CD4-positive, alpha-beta T cell (primary cell): ENCODE measurements around the gene KLHDC8B. TPM values are rescaled to one million over a fixed set of nuclear protein-coding genes. Genes with fewer than 3 reads are reported as not detected.
"Not testable (repeated sequence)": the region's sequence is repeated elsewhere in the genome, so short reads cannot be mapped to it uniquely, and the experiment has no call there.

Experiments used
- ATAC-seq: fragments of 200-7000 bp; cut with Tn5 transposase; one replicate; pipeline ENCODE4 v1.10.0; 2022; ENCODE audit warnings: mild to moderate bottlenecking; ENCODE audit not compliant: poor library complexity
- CTCF ChIA-PET: fragments of 350-600 bp; sonication (Branson Sonifier 250); formaldehyde crosslinking; loops from one replicate; lab custom pipeline; 2021; ENCODE audit warnings: antibody characterized with exemption, inconsistent platforms; lab: Charles Lee
- POLR2A ChIA-PET: fragments of 350-600 bp; sonication (Branson Sonifier 250); formaldehyde crosslinking; loops from one replicate; lab custom pipeline; 2021; ENCODE audit warnings: antibody characterized with exemption, inconsistent platforms; lab: Charles Lee
- DNase-seq, 14 experiments: peaks; one replicate each; pipeline ENCODE4 v3.0.0-alpha.2; 2013 to 2020; ENCODE audit warnings: mixed read lengths in 2 of 14
- H3K27ac ChIP-seq, 2 donors: one replicate each; pipeline versions ENCODE4 v1.5.1 to v1.7.0; 2013; ENCODE audit warnings: low read length in 2 of 2, low read depth in 1 of 2, mild to moderate bottlenecking in 1 of 2
- H3K27me3 ChIP-seq, 2 experiments: 1 replicate in 1 of 2; 2 replicates in 1 of 2; pipeline versions ENCODE4 v1.6.1 to v1.7.0; 2013; ENCODE audit warnings: low read length in 2 of 2, control low read depth in 1 of 2, mild to moderate bottlenecking in 1 of 2, moderate library complexity in 1 of 2; ENCODE audit not compliant: insufficient read depth in 2 of 2, control insufficient read depth in 1 of 2
- H3K36me3 ChIP-seq: one replicate; pipeline ENCODE4 v1.6.1; 2013; ENCODE audit warnings: low read length, control low read depth; ENCODE audit not compliant: insufficient read depth
- H3K4me1 ChIP-seq: one replicate; pipeline ENCODE4 v1.6.1; 2013; ENCODE audit warnings: low read length, control low read depth; ENCODE audit not compliant: insufficient read depth
- H3K4me3 ChIP-seq: one replicate; pipeline ENCODE4 v1.5.1; 2013; ENCODE audit warnings: mild to moderate bottlenecking, low read length, moderate library complexity
- H3K9me3 ChIP-seq, 2 experiments: 1 replicate in 1 of 2; 2 replicates in 1 of 2; pipeline versions ENCODE4 v1.6.1 to v1.7.0; 2013; ENCODE audit warnings: low read length in 2 of 2, mild to moderate bottlenecking in 2 of 2, control low read depth in 1 of 2, moderate library complexity in 1 of 2; ENCODE audit not compliant: control insufficient read depth in 1 of 2, insufficient read depth in 1 of 2
- H3K27ac Mint-ChIP-seq: one replicate; pipeline ENCODE4 v1.8.0; 2020; ENCODE audit warnings: mixed read lengths
- H3K27me3 Mint-ChIP-seq: one replicate; pipeline ENCODE4 v1.8.0; 2021; ENCODE audit warnings: mixed read lengths
- H3K36me3 Mint-ChIP-seq: one replicate; pipeline ENCODE4 v1.8.0; 2021; ENCODE audit warnings: low read depth, mixed read lengths
- H3K4me1 Mint-ChIP-seq: one replicate; pipeline ENCODE4 v1.8.0; 2021; ENCODE audit warnings: low read depth, mixed read lengths
- H3K4me3 Mint-ChIP-seq: one replicate; pipeline ENCODE4 v1.8.0; 2020; ENCODE audit warnings: mild to moderate bottlenecking, mixed read lengths
- H3K9me3 Mint-ChIP-seq: one replicate; pipeline ENCODE4 v1.8.0; 2020; ENCODE audit warnings: mixed read lengths
- intact Hi-C, 2 experiments: fragments of 100-400 bp; cut with DNase I in 1 of 2; cut with micrococcal nuclease in 1 of 2; formaldehyde crosslinking; loops; one replicate each; pipeline versions ENCODE4 v1.15.1 to v1.9.0; 2023 to 2025; cut with DNase I, micrococcal nuclease
- total RNA-seq, 174 experiments: library from RNA in 2 of 174; stranded (reverse) in 2 of 174; gene quantifications; one replicate each; pipeline ENCODE4 v1.2.3 and lab custom pipeline; 2021 to 2026
- TF ChIP-seq, protein P1 (sequence below): fragments of 200-600 bp; IDR thresholded peaks from one replicate; pipeline ENCODE4 v1.8.0; 2022; ENCODE audit warnings: antibody characterized with exemption, mild to moderate bottlenecking

Gene KLHDC8B
- total RNA-seq, 2 experiments from 2014 or later: 1.2 to 1.6 TPM

DNA sequence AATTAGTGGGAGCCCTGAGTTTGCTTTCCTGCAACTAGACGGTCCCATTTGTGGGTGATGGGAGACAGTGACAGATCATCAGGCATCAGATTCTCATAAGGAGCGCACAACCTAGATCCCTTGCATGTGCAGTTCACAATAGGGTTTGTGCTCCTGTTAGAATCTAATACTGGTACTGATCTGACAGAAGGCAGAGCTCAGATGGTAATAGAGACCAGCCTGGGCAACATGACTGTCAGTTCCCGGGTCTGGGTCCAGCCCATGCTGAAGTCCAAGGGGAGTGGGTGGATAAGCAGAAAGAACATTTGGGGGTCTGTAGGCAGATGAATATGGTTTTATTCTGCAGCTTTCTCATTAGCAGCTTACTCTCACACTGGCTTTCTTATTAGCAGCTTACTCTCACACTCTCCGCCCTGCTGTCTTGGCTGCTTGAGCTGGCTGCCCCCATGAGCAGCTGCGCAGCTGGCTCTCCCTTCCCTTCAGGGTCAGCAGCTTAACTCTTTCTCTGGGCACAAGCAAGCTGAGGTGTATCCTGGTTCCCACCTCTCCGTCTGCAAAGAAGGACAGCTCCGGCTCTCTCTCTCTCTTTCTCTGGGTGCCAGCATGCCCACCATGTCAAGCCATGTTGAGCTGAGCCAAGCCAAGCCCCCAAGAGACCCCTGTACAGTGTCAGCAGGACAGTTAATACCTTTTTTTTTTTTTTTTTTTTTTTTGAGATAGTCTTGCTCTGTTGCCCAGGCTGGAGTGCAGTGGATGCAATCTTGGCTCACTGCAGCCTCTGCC lies 46.5 kb downstream of the KLHDC8B start:
- Mint-ChIP-seq H3K9me3 (no peaks in the 10 kb centered on the region), H3K4me1 (no peaks in the 10 kb centered on the region), H3K36me3 (no peaks in the 10 kb centered on the region), H3K27me3 (peaks cover 6% of the 10 kb centered on the region), H3K27ac (no peak overlapping the region), H3K4me3 (no peak overlapping the region)
- intact Hi-C loops: no loop called here
- Histone ChIP-seq H3K27ac (no peak overlapping the region), H3K4me1 (no peaks in the 10 kb centered on the region), H3K36me3 (no peaks in the 10 kb centered on the region), H3K9me3 (peaks cover 0 to 15% of the 10 kb centered on the region in 2 experiments), H3K27me3 (peaks cover 0 to 3% of the 10 kb centered on the region in 2 experiments), H3K4me3 (no peak overlapping the region)
- TF ChIP-seq, protein P1, sequence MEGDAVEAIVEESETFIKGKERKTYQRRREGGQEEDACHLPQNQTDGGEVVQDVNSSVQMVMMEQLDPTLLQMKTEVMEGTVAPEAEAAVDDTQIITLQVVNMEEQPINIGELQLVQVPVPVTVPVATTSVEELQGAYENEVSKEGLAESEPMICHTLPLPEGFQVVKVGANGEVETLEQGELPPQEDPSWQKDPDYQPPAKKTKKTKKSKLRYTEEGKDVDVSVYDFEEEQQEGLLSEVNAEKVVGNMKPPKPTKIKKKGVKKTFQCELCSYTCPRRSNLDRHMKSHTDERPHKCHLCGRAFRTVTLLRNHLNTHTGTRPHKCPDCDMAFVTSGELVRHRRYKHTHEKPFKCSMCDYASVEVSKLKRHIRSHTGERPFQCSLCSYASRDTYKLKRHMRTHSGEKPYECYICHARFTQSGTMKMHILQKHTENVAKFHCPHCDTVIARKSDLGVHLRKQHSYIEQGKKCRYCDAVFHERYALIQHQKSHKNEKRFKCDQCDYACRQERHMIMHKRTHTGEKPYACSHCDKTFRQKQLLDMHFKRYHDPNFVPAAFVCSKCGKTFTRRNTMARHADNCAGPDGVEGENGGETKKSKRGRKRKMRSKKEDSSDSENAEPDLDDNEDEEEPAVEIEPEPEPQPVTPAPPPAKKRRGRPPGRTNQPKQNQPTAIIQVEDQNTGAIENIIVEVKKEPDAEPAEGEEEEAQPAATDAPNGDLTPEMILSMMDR: no peak
- ChIA-PET CTCF (no interaction called here), POLR2A (no interaction called here)
- DNase-seq (no peak), ATAC-seq (no peak)

DNA sequence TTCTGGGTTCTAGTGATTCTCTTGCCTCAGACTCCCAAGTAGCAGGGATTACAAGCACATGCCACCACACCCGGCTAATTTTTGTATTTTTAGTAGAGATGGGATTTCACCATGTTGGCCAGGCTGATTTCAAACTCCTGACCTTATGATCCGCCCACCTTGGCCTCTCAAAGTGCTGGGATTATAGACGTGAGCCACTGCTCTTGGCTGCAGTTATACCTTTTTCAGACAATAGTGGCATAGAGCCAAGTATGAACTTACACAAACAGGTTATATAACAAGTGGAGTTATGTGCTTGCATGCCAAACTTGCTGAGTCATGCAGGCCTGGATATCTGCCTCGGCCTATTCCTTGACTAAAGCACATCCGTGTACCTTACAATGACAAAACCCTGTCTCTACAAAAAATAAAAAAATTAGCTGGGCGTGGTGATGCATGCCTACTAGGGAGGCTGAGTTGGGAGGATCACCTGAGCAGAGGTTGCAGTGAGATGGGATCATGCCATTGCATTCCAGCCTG lies 47.1 kb downstream of the KLHDC8B start:
- H3K36me3 Mint-ChIP-seq, H3K4me3 Mint-ChIP-seq, DNase-seq: not testable (repeated sequence)

DNA sequence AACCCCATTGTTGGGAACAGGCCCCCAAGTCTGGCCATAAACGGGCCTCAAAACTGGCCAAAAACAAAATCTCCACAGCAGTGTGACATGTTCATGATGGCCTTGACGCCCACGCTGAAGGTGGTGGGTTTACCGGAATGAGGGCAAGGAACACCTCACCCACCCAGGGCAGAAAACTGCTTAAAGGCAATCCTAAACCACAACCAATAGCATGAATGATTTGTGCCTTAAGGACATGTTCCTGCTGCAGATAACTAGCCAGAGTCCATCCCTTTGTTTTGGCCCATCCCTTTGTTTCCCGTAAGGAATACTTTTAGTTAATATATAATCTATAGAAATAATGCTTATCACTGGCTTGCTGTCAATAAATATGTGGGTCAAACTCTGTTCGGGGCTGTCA lies 47.7 kb downstream of the KLHDC8B start:
- Histone ChIP-seq H3K27me3 (peaks cover 0 to 3% of the 10 kb centered on the region in 2 experiments), H3K27ac (no peak overlapping the region), H3K4me3 (no peak overlapping the region), H3K4me1 (no peaks in the 10 kb centered on the region), H3K9me3 (peaks cover 0 to 9% of the 10 kb centered on the region in 2 experiments), H3K36me3 (no peaks in the 10 kb centered on the region)
- Mint-ChIP-seq H3K27me3 (peaks cover 9% of the 10 kb centered on the region), H3K4me3 (no peak overlapping the region), H3K9me3 (no peaks in the 10 kb centered on the region), H3K36me3 (no peaks in the 10 kb centered on the region), H3K4me1 (no peaks in the 10 kb centered on the region), H3K27ac (no peak overlapping the region)
- CTCF ChIA-PET: no interaction called here
- TF ChIP-seq, protein P1: no peak
- DNase-seq (no peak), ATAC-seq (no peak)
- POLR2A ChIA-PET: no interaction called here
- intact Hi-C loops: no loop called here

More for the DNA sequence above, 47.1 kb downstream of the KLHDC8B start:
- peaks cover 0 to 12% of the 10 kb centered on the region in 2 experiments for H3K9me3 ChIP-seq
- H3K36me3 ChIP-seq, H3K4me3 ChIP-seq, POLR2A ChIA-PET, H3K27ac ChIP-seq, CTCF ChIA-PET, H3K4me1 ChIP-seq, H3K4me1 Mint-ChIP-seq, H3K9me3 Mint-ChIP-seq, H3K27ac Mint-ChIP-seq, H3K27me3 Mint-ChIP-seq, ATAC-seq, intact Hi-C loops, H3K27me3 ChIP-seq: not testable (repeated sequence)

DNA sequence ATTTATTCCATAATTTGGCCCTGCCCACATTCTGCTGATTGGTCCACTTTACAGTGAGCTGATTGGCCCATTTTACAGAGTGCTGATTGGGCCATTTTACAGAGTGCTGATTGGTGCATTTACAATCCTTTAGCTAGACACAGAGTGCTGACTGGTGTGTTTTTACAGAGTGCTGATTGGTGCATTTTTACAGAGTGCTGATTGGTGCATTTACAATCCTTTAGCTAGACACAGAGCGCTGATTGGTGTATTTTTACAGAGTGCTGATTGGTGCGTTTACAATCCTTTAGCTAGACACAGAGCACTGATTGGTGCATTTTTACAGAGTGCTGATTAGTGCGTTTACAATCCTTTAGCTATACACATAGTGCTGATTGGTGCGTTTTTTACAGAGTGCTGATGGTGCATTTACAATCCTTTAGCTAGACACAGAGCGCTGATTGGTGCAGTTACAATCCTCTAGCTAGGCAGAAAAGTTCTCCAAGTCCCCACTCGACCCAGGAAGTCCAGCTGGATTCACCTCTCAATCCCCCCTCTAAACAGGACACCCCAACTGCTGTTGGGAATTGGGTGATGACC lies 49.7 kb downstream of the KLHDC8B start:
- H3K36me3 Mint-ChIP-seq, H3K27me3 ChIP-seq, ATAC-seq, CTCF ChIA-PET, H3K4me1 ChIP-seq, H3K4me3 Mint-ChIP-seq, H3K27me3 Mint-ChIP-seq, H3K9me3 Mint-ChIP-seq, H3K36me3 ChIP-seq, H3K4me3 ChIP-seq, H3K4me1 Mint-ChIP-seq, DNase-seq, H3K27ac Mint-ChIP-seq, intact Hi-C loops, POLR2A ChIA-PET, H3K27ac ChIP-seq: not testable (repeated sequence)
- peaks cover 0 to 13% of the 10 kb centered on the region in 2 experiments for H3K9me3 ChIP-seq
